Stimulated activated CD4-positive, alpha-beta T cell treated with anti-CD3 and anti-CD28 coated beads, Interleukin-2, amount 100 ng/mL, for 4 hours (primary cell): ENCODE data around the gene KIF12.
"Not testable (repeated sequence)": the region's sequence is repeated elsewhere in the genome, so short reads cannot be mapped to it uniquely, and the experiment has no call there.

Experiments used
- DNase-seq: peaks from one replicate; pipeline ENCODE4 v3.0.0-alpha.2; 2020; ENCODE audit warnings: low read depth

KIF12 gene

GRCh38 chr9:114046237-114046755 lies 52.8 kb downstream of the KIF12 start:
- DNase-seq = no peak

GRCh38 chr9:114043660-114044059 lies 55.4 kb downstream of the KIF12 start:
- DNase-seq = not testable (repeated sequence)
